Pancreas (tissue), 10 donors: ENCODE data around the gene GPC6. TPM values are rescaled to one million over a fixed set of nuclear protein-coding genes. Genes with fewer than 3 reads are reported as not detected.

ENCODE experiments used
- ATAC-seq, 4 donors: fragments of 200-7000 bp; cut with Tn5 transposase; one replicate each; pipeline versions ENCODE4 v1.8.0 to v1.9.1; 2020; ENCODE audit warnings: mild to moderate bottlenecking in 4 of 4, moderate library complexity in 4 of 4
- DNase-seq, 6 donors: peaks; one replicate each; pipeline ENCODE4 v3.0.0-alpha.2; 2020
- FAIRE-seq: peaks from 2 replicates; lab custom pipeline; 2012; peaks lifted over from hg19 to GRCh38; lab: Jason Lieb, UNC
- H3K27ac ChIP-seq, 4 donors: fragments of 200-600 bp; sonication (generic); 1 replicate in 3 of 4; 2 replicates in 1 of 4; pipeline versions ENCODE4 v1.5.0 to v1.8.0; 2020
- H3K27me3 ChIP-seq, 4 donors: fragments of 200-600 bp; one replicate each; pipeline ENCODE4 v1.8.0; 2021
- H3K36me3 ChIP-seq, 3 donors: fragments of 200-600 bp; sonication (generic) in 1 of 3; one replicate each; pipeline versions ENCODE4 v1.5.0 to v1.8.0; 2020 to 2021
- H3K4me1 ChIP-seq, 3 donors: fragments of 200-600 bp; one replicate each; pipeline ENCODE4 v1.8.0; 2021
- H3K4me3 ChIP-seq, 4 donors: fragments of 200-600 bp; sonication (generic) in 2 of 4; one replicate each; pipeline versions ENCODE4 v1.5.0 to v1.8.0; 2020 to 2021
- H3K9me3 ChIP-seq, 4 donors: fragments of 200-600 bp; one replicate each; pipeline ENCODE4 v1.8.0; 2021
- CTCF ChIP-seq, 4 donors: fragments of 200-600 bp; sonication (generic) in 3 of 4; IDR thresholded peaks; one replicate each; pipeline versions ENCODE4 v1.5.0 to v1.8.0; 2021; ENCODE audit warnings: antibody characterized with exemption in 4 of 4
- WGBS, 2 donors: extraction: QIAGEN DNeasy Blood & Tissue Kit; methylation state at CpG; one replicate each; pipeline ENCODE4 v1.1.7; 2013; 5-methylcytosine and 5-hydroxymethylcytosine counted together
- intact Hi-C, 3 donors: fragments of 100-400 bp; cut with DNase I; formaldehyde crosslinking; loops; one replicate each; pipeline versions ENCODE4 v1.11.1 to v1.14.2; 2022
- polyA plus RNA-seq, 2 donors: library from polyadenylated mRNA; stranded (reverse); fragments of 200-250 nt; gene quantifications; one replicate each; pipeline ENCODE4 v1.2.3, GENCODE V29; 2013
- total RNA-seq, 6 donors: library from RNA; stranded (reverse); fragmentation: NEBNext Ultra II Directional in 4 of 6; extraction: Animal tissue kit (Norgen Biotek cat#: 25700) in 4 of 6; gene quantifications; one replicate each; pipeline versions ENCODE4 v1.2.1 to v1.2.4, GENCODE V29; 2021 to 2023
- donor health status: healthy with polysubstance abuse.
- donor health status: DM: no; HTN: no; CAD: no; lungs with moderate emphysema.
- donor health status: DM: no; HTN: no; CAD: no.
- donor health status: control.
- donor health status: control.
- donor health status: Bipolar disorder and iron deficiency.
- donor health status: DM: yes; HTN: yes; CAD: no.
- donor health status: DM: no; HTN: no; CAD: no.
- donor health status: DM: no; HTN: no; CAD: no.
- donor health status: DM: yes; HTN: yes; CAD: no.

The GPC6 gene
- total and polyA plus RNA-seq, 8 donors = 0.23 to 3.3 (median 1.2) TPM

- DNase-seq (no peak), ATAC-seq (no peak), FAIRE-seq (no peak)
- Histone ChIP-seq H3K9me3 (no peaks in the 10 kb centered on the region), H3K4me1 (no peaks in the 10 kb centered on the region), H3K36me3 (no peaks in the 10 kb centered on the region), H3K4me3 (no peak overlapping the region), H3K27ac (no peak overlapping the region), H3K27me3 (no peaks in the 10 kb centered on the region)
- WGBS, 2 donors = 47 to 57% methylated on average over 3 of the region's 3 CpGs
- no peak for TF ChIP-seq CTCF (IDR thresholded peaks at IDR 0.05)
- intact Hi-C loops = no loop called here
Observed at GRCh38 chr13:93558637-93559036, 332.0 kb downstream of the GPC6 start.

- TF ChIP-seq CTCF (IDR thresholded peaks at IDR 0.05) = no peak
- intact Hi-C loops = no loop called here
- Histone ChIP-seq H3K4me1 (no peaks in the 10 kb centered on the region), H3K4me3 (no peak overlapping the region), H3K36me3 (no peaks in the 10 kb centered on the region), H3K27ac (no peak overlapping the region), H3K9me3 (no peaks in the 10 kb centered on the region), H3K27me3 (no peaks in the 10 kb centered on the region)
- no peak for FAIRE-seq
- no peak for DNase-seq
- WGBS, 2 donors = 59 to 65% methylated on average over 3 of the region's 3 CpGs
- ATAC-seq = no peak
Observed at GRCh38 chr13:93559718-93560117, 333.1 kb downstream of the GPC6 start.

GRCh38 chr13:93561576-93562225 is 335.1 kb downstream of the GPC6 start:
- WGBS, 2 donors = 66 to 71% methylated on average over 4 of the region's 4 CpGs
- no peaks in the 10 kb centered on the region for H3K9me3 ChIP-seq
- no peaks in the 10 kb centered on the region for H3K27me3 ChIP-seq
- H3K4me1 ChIP-seq = no peaks in the 10 kb centered on the region
- H3K36me3 ChIP-seq = no peaks in the 10 kb centered on the region
- no peak overlapping the region for H3K4me3 ChIP-seq
- intact Hi-C loops = no loop called here
- no peak overlapping the region for H3K27ac ChIP-seq
- FAIRE-seq (no peak), DNase-seq (no peak), ATAC-seq (no peak)
- TF ChIP-seq CTCF (IDR thresholded peaks at IDR 0.05) = no peak

- Histone ChIP-seq H3K27ac (no peak overlapping the region), H3K27me3 (no peaks in the 10 kb centered on the region), H3K36me3 (no peaks in the 10 kb centered on the region), H3K9me3 (no peaks in the 10 kb centered on the region), H3K4me3 (no peak overlapping the region), H3K4me1 (no peaks in the 10 kb centered on the region)
- WGBS, 2 donors = 73 to 81% methylated on average over 1 of the region's 1 CpG
- ATAC-seq = no peak
- TF ChIP-seq CTCF (IDR thresholded peaks at IDR 0.05) = no peak
- intact Hi-C loops = no loop called here
- DNase-seq = no peak
- FAIRE-seq = no peak
Observed at GRCh38 chr13:93562676-93563075, 336.1 kb downstream of the GPC6 start.

GRCh38 chr13:93577105-93577504 is 350.5 kb downstream of the GPC6 start:
- no peak for DNase-seq
- Histone ChIP-seq H3K27ac (no peak overlapping the region), H3K4me3 (no peak overlapping the region), H3K36me3 (no peaks in the 10 kb centered on the region), H3K4me1 (no peaks in the 10 kb centered on the region), H3K27me3 (no peaks in the 10 kb centered on the region), H3K9me3 (no peaks in the 10 kb centered on the region)
- no peak for TF ChIP-seq CTCF (IDR thresholded peaks at IDR 0.05)
- 35 to 38% methylated on average over 2 of the region's 2 CpGs for WGBS, 2 donors
- no peak for FAIRE-seq
- ATAC-seq = peak in 1 of 4 donors; percentile 40
- intact Hi-C loops = no loop called here
